PC-9 (cell line): ENCODE results near the gene IGFBP1. TPM values are rescaled to one million over a fixed set of nuclear protein-coding genes. Genes with fewer than 3 reads are reported as not detected.
A peak's percentile ranks its signal among the peaks of the same experiment; 100 is the strongest.

ENCODE experiments used
- BruUV-seq: library from RNA; stranded (reverse); fragments of 400-500 nt; replicated peaks from 2 replicates; lab custom pipeline; 2021; lab: Mats Ljungman, UMichigan
- CTCF ChIA-PET: fragments of 300-600 bp; sonication (Branson Sonifier 250); formaldehyde crosslinking; loops from one replicate; lab custom pipeline; 2022; ENCODE audit warnings: antibody characterized with exemption; lab: Charles Lee
- POLR2A ChIA-PET: fragments of 300-600 bp; sonication (Branson Sonifier 250); formaldehyde crosslinking; loops from one replicate; lab custom pipeline; 2022; ENCODE audit warnings: antibody characterized with exemption; ENCODE audit not compliant: unreplicated experiment; lab: Charles Lee
- DNase-seq, 2 experiments: peaks; one replicate each; pipeline versions ENCODE4 v3.0.0 to v3.0.0-alpha.2; 2015 to 2022; ENCODE audit warnings: mixed read lengths in 1 of 2
- H2AFZ ChIP-seq: fragments of 200-600 bp; sonication (generic); 2 replicates; pipeline ENCODE4 v1.8.1; 2017; ENCODE audit warnings: antibody characterized with exemption
- H3F3A ChIP-seq: fragments of 200-600 bp; sonication (generic); 2 replicates; pipeline ENCODE4 v1.8.1; 2017; ENCODE audit warnings: antibody characterized with exemption, mild to moderate bottlenecking, low read depth; ENCODE audit not compliant: insufficient read depth
- H3K27ac ChIP-seq: fragments of 200-600 bp; sonication (generic); 2 replicates; pipeline ENCODE4 v1.6.1; 2016; ENCODE audit warnings: mixed run types
- H3K27me3 ChIP-seq: fragments of 200-600 bp; sonication (generic); 2 replicates; pipeline ENCODE4 v1.6.1; 2016; ENCODE audit warnings: low read depth, mixed run types; ENCODE audit not compliant: insufficient read depth
- H3K36me3 ChIP-seq: fragments of 200-600 bp; sonication (generic); 2 replicates; pipeline ENCODE4 v1.6.1; 2016; ENCODE audit warnings: low read depth, mixed run types
- H3K4me1 ChIP-seq: fragments of 200-600 bp; sonication (generic); replicated peaks from 2 replicates; pipeline ENCODE4 v1.6.1; 2016; ENCODE audit warnings: mixed run types; ENCODE audit not compliant: insufficient read depth
- H3K4me2 ChIP-seq: fragments of 200-600 bp; sonication (generic); 2 replicates; pipeline ENCODE4 v1.6.1; 2017; ENCODE audit warnings: mixed run types
- H3K4me3 ChIP-seq: fragments of 200-600 bp; sonication (generic); 2 replicates; pipeline ENCODE4 v1.6.1; 2016; ENCODE audit warnings: mixed run types
- H3K79me2 ChIP-seq: fragments of 200-600 bp; sonication (generic); 2 replicates; pipeline ENCODE4 v1.6.1; 2017; ENCODE audit warnings: low read depth, mixed run types
- H3K9me2 ChIP-seq: fragments of 200-600 bp; sonication (generic); 2 replicates; pipeline ENCODE4 v1.8.1; 2017; ENCODE audit warnings: mild to moderate bottlenecking; ENCODE audit not compliant: insufficient read depth
- H3K9me3 ChIP-seq: fragments of 200-600 bp; sonication (generic); 2 replicates; pipeline ENCODE4 v1.8.1; 2016; ENCODE audit warnings: low read depth; ENCODE audit not compliant: insufficient read depth
- H4K20me1 ChIP-seq: fragments of 200-600 bp; sonication (generic); 2 replicates; pipeline ENCODE4 v1.8.1; 2017; ENCODE audit not compliant: insufficient read depth
- EZH2 ChIP-seq: fragments of 200-600 bp; sonication (generic); IDR thresholded peaks from 2 replicates; pipeline ENCODE4 v1.8.0; 2017; ENCODE audit warnings: antibody characterized with exemption, low read depth
- intact Hi-C: fragments of 100-400 bp; cut with micrococcal nuclease; formaldehyde crosslinking; loops from one replicate; pipeline ENCODE4 v1.10.0; 2022; ENCODE audit not compliant: unreplicated experiment
- total RNA-seq: library from RNA; stranded (reverse); gene quantifications from 2 replicates; pipeline ENCODE4 v1.2.3, GENCODE V29; 2021
- TF ChIP-seq, protein P1 (sequence below): fragments of 200-600 bp; sonication (generic); conservative IDR thresholded peaks from 2 replicates; pipeline ENCODE4 v1.6.1; 2017; ENCODE audit warnings: mixed run types, antibody characterized with exemption, mild to moderate bottlenecking, moderate library complexity

The IGFBP1 gene
- total RNA-seq, 1 experiment from 2014 or later = 0.92 TPM

DNA sequence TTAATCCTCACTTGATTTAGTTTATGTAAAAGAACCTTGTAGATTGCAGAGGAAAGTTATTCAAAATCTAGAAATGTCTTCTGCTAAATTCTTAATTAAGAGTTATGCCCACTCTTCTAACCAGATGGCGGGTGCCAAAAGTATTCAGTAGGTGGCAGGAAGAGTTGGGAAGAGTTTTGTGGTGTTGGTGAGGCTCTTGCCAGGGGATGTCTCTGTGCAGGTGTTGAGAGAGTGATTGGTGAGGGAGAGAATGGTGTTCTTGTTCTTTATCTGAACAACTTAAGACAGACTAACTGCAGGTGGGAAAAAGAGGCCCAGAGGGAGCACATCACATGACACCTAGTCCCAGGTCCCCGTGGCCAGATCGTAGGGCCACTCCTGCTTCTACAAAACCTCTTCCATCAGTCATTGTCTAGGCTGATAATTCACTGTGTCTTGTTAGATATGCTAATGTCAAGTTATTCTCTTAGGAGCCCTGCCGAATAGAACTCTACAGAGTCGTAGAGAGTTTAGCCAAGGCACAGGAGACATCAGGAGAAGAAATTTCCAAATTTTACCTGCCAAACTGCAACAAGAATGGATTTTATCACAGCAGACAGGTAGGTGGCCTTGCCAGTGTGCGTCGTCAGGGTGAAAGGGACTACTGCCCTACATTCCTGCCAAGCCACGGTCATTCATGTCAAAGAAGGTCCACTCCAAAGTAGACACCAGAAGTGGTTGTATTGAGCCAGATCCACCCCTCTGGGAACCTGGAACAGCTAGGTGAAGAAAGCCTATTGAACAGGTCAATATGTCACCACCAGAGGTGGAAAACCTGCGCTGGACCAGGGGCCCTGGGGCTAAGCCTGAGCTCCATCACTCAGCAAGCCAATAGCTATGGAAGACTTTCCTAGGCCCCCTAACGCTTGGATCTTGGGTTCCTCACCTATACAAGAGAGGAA is 3.4 kb downstream of the IGFBP1 start:
- Histone ChIP-seq H3F3A (peaks cover 7% of the 10 kb centered on the region), H3K4me3 (no peak overlapping the region), H3K9me2 (no peaks in the 10 kb centered on the region), H3K79me2 (peaks cover 14% of the 10 kb centered on the region), H4K20me1 (no peaks in the 10 kb centered on the region), H3K27me3 (no peaks in the 10 kb centered on the region), H2AFZ (no peak overlapping the region), H3K4me2 (no peak overlapping the region), H3K4me1 (peaks cover 23% of the 10 kb centered on the region), H3K36me3 (no peaks in the 10 kb centered on the region), H3K27ac (no peak overlapping the region), H3K9me3 (no peaks in the 10 kb centered on the region)
- BruUV-seq = no TSS peak
- POLR2A ChIA-PET = interaction anchor here (0.6 to 0.7 kb wide), 2 partner anchors 29 to 708 kb away, joined by 4 to 6 read pairs; no protein-coding TSS in a partner anchor
- intact Hi-C loops = loop anchor here (1.0 to 5.0 kb wide), 5 partner anchors 26 to 1361 kb away; no protein-coding TSS in a partner anchor
- peak in 1 of 2 experiments; percentile 4 for DNase-seq
- CTCF ChIA-PET = interaction anchor here (0.6 kb wide), 1 partner anchor 904 kb away, joined by 8 read pairs; no protein-coding TSS in a partner anchor
- TF ChIP-seq EZH2 = no peak
- TF ChIP-seq, protein P1, sequence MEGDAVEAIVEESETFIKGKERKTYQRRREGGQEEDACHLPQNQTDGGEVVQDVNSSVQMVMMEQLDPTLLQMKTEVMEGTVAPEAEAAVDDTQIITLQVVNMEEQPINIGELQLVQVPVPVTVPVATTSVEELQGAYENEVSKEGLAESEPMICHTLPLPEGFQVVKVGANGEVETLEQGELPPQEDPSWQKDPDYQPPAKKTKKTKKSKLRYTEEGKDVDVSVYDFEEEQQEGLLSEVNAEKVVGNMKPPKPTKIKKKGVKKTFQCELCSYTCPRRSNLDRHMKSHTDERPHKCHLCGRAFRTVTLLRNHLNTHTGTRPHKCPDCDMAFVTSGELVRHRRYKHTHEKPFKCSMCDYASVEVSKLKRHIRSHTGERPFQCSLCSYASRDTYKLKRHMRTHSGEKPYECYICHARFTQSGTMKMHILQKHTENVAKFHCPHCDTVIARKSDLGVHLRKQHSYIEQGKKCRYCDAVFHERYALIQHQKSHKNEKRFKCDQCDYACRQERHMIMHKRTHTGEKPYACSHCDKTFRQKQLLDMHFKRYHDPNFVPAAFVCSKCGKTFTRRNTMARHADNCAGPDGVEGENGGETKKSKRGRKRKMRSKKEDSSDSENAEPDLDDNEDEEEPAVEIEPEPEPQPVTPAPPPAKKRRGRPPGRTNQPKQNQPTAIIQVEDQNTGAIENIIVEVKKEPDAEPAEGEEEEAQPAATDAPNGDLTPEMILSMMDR = no peak; the same call in 1 of the 2 replicates

DNA sequence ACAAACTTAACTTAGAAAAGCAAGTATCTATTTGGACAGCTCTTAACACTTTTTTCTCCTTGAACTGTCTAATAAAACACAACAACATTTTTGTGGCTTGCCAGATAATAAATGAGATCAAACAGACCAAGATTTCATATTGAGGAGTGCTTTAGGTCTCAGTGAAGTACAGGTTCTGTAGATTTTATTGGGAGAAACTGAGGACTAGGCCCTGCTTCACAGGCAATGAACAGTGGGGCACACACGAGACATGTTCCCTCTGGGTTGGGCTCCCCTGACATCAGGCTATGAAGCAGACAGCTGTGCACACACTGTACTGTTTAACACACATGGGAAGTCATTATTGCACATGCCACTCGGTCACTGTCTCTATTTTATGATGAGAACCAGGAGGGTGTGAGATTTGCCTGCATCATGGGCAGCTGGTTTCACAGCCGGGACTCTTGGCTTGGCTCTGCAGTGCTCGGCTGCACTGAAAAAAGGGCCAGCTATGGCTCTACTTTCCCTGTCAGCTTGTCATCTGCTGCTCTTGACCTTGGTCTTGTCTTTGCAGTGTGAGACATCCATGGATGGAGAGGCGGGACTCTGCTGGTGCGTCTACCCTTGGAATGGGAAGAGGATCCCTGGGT is 4.2 kb downstream of the IGFBP1 start:
- intact Hi-C loops = loop anchor here (5.0 kb wide), 1 partner anchor 1360 kb away; no protein-coding TSS in a partner anchor
- H4K20me1 ChIP-seq = no peaks in the 10 kb centered on the region
- H3K36me3 ChIP-seq = no peaks in the 10 kb centered on the region
- no peaks in the 10 kb centered on the region for H3K9me2 ChIP-seq
- DNase-seq = no peak
- no peak overlapping the region for H3K4me3 ChIP-seq
- H3K9me3 ChIP-seq = no peaks in the 10 kb centered on the region
- H3K4me1 ChIP-seq = peaks cover 15% of the 10 kb centered on the region
- no peak overlapping the region for H3K27ac ChIP-seq
- BruUV-seq = no TSS peak
- H3K27me3 ChIP-seq = no peaks in the 10 kb centered on the region
- H3F3A ChIP-seq = no peaks in the 10 kb centered on the region
- POLR2A ChIA-PET = no interaction called here
- H3K79me2 ChIP-seq = peaks cover 6% of the 10 kb centered on the region; the same call in 1 of the 2 replicates
- TF ChIP-seq EZH2 = no peak
- TF ChIP-seq, protein P1 = no peak
- no peak overlapping the region for H2AFZ ChIP-seq
- H3K4me2 ChIP-seq = no peak overlapping the region
- CTCF ChIA-PET = interaction anchor here (1.2 kb wide), 1 partner anchor 25 kb away, joined by 3 read pairs; no protein-coding TSS in a partner anchor

DNA sequence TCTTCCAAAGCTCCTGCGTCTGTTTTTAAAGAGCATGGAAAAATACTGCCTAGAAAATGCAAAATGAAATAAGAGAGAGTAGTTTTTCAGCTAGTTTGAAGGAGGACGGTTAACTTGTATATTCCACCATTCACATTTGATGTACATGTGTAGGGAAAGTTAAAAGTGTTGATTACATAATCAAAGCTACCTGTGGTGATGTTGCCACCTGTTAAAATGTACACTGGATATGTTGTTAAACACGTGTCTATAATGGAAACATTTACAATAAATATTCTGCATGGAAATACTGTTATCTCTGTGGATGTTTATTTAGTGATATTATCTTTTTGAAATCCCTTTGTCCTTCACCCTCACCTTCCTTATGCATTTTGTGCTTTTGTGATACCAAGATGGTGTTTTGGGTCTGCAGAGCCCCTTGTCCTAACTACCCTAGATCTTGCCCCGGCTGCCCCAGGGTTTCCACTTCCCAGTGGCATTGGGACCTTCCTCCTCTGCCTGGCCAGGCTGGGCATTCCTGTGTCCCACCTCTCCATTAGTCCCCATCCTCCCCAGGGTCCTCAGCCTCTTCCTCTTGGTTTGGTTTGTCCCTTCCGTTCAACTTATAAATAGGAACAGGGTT is 5.2 kb downstream of the IGFBP1 start:
- no peaks in the 10 kb centered on the region for H3K79me2 ChIP-seq
- DNase-seq = no peak
- H3K36me3 ChIP-seq = no peaks in the 10 kb centered on the region
- H3K27ac ChIP-seq = no peak overlapping the region
- H3K4me1 ChIP-seq = peaks cover 8% of the 10 kb centered on the region; the same call in 1 of the 2 replicates
- intact Hi-C loops = loop anchor here (5.0 kb wide), 1 partner anchor 1359 kb away; no protein-coding TSS in a partner anchor
- no peak for TF ChIP-seq EZH2
- TF ChIP-seq, protein P1 = no peak
- H4K20me1 ChIP-seq = no peaks in the 10 kb centered on the region
- H3K27me3 ChIP-seq = no peaks in the 10 kb centered on the region
- no peak overlapping the region for H3K4me3 ChIP-seq
- no peaks in the 10 kb centered on the region for H3F3A ChIP-seq
- no TSS peak for BruUV-seq
- CTCF ChIA-PET = interaction anchor here (1.2 kb wide), 1 partner anchor 24 kb away, joined by 3 read pairs; no protein-coding TSS in a partner anchor
- no peak overlapping the region for H3K4me2 ChIP-seq
- POLR2A ChIA-PET = no interaction called here
- H3K9me2 ChIP-seq = no peaks in the 10 kb centered on the region
- no peaks in the 10 kb centered on the region for H3K9me3 ChIP-seq
- H2AFZ ChIP-seq = no peak overlapping the region
